HEK293 (cell line): ENCODE data around the gene MAGED4.

ENCODE experiments used
- PBX3 ChIP-seq: sonication (generic); formaldehyde crosslinking; IDR thresholded peaks from 2 replicates; pipeline ENCODE4 v1.8.1; 2022; ENCODE audit warnings: mild to moderate bottlenecking, moderate library complexity, missing genetic modification reagents
- SETDB1 ChIP-seq: IDR thresholded peaks from one replicate; pipeline ENCODE4 v1.6.1; 2017; ENCODE audit warnings: mild to moderate bottlenecking, low read length, moderate library complexity, mixed read lengths; ENCODE audit not compliant: insufficient read length
- YY1 ChIP-seq: fragments of 450-650 bp; formaldehyde crosslinking; IDR thresholded peaks from 2 replicates; pipeline ENCODE4 v1.5.1; 2018; ENCODE audit warnings: missing biosample characterization, missing genetic modification characterization
- ZBTB7A ChIP-seq: fragments of 450-650 bp; formaldehyde crosslinking; IDR thresholded peaks from 2 replicates; pipeline ENCODE4 v1.5.1; 2016; ENCODE audit warnings: low read depth, missing biosample characterization, missing genetic modification characterization
- ZFP41 ChIP-seq: fragments of 450-650 bp; formaldehyde crosslinking; IDR thresholded peaks from 2 replicates; pipeline ENCODE4 v1.5.1; 2016; ENCODE audit warnings: missing biosample characterization, missing genetic modification characterization, borderline replicate concordance
- ZNF292 ChIP-seq: fragments of 450-650 bp; formaldehyde crosslinking; IDR thresholded peaks from 2 replicates; pipeline ENCODE4 v1.5.1; 2016; ENCODE audit warnings: low read depth, missing biosample characterization, missing genetic modification characterization, borderline replicate concordance
- ZNF311 ChIP-seq: fragments of 450-650 bp; formaldehyde crosslinking; IDR thresholded peaks from 2 replicates; pipeline ENCODE4 v1.5.1; 2017; ENCODE audit warnings: missing biosample characterization, missing genetic modification characterization, borderline replicate concordance
- ZNF404 ChIP-seq: fragments of 450-650 bp; formaldehyde crosslinking; IDR thresholded peaks from 2 replicates; pipeline ENCODE4 v1.5.1; 2017; ENCODE audit warnings: missing biosample characterization, missing genetic modification characterization
- ZNF530 ChIP-seq: fragments of 450-650 bp; formaldehyde crosslinking; IDR thresholded peaks from 2 replicates; pipeline ENCODE4 v1.5.1; 2016; ENCODE audit warnings: low read depth, missing biosample characterization, missing genetic modification characterization
- ZNF785 ChIP-seq: fragments of 450-650 bp; formaldehyde crosslinking; IDR thresholded peaks from 2 replicates; pipeline ENCODE4 v1.5.1; 2016; ENCODE audit warnings: missing biosample characterization, missing genetic modification characterization
- TF ChIP-seq, protein P1 (sequence below): fragments of 450-650 bp; formaldehyde crosslinking; IDR thresholded peaks from 2 replicates; pipeline ENCODE4 v1.5.1; 2016; ENCODE audit warnings: missing biosample characterization, missing genetic modification characterization

- TF ChIP-seq ZNF530: no peak
- TF ChIP-seq PBX3 (CRISPR knock-in tag): no peak
- TF ChIP-seq, protein P1, sequence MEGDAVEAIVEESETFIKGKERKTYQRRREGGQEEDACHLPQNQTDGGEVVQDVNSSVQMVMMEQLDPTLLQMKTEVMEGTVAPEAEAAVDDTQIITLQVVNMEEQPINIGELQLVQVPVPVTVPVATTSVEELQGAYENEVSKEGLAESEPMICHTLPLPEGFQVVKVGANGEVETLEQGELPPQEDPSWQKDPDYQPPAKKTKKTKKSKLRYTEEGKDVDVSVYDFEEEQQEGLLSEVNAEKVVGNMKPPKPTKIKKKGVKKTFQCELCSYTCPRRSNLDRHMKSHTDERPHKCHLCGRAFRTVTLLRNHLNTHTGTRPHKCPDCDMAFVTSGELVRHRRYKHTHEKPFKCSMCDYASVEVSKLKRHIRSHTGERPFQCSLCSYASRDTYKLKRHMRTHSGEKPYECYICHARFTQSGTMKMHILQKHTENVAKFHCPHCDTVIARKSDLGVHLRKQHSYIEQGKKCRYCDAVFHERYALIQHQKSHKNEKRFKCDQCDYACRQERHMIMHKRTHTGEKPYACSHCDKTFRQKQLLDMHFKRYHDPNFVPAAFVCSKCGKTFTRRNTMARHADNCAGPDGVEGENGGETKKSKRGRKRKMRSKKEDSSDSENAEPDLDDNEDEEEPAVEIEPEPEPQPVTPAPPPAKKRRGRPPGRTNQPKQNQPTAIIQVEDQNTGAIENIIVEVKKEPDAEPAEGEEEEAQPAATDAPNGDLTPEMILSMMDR (tag by site-specific recombination): no peak
- no peak for TF ChIP-seq ZNF785
- no peak for TF ChIP-seq ZNF311 (tag by site-specific recombination)
- no peak for TF ChIP-seq SETDB1
- TF ChIP-seq ZFP41 (tag by site-specific recombination): no peak
- no peak for TF ChIP-seq ZBTB7A (tag by site-specific recombination)
- TF ChIP-seq ZNF404 (tag by site-specific recombination): no peak
- TF ChIP-seq ZNF292 (tag by site-specific recombination): no peak
- no peak for TF ChIP-seq YY1 (tag by site-specific recombination)
Observed at GRCh38 chrX:52217494-52218160, 32.9 kb downstream of the MAGED4 start.
